NCI-H345 treated with DMSO at 0.1 percent for 48 hours (cell line): ENCODE data around the gene NACC2.

ENCODE experiments used
- DNase-seq: peaks from one replicate; lab custom pipeline; 2025; ENCODE audit not compliant: unreplicated experiment; lab: John Stamatoyannopoulos, UW

NACC2 gene

GRCh38 chr9:136059321-136059791, 35.7 kb downstream of the NACC2 start:
- DNase-seq, result no peak

- DNase-seq, result no peak
These were observed 36.2 kb downstream of the NACC2 start for GRCh38 chr9:136058801-136059302.

GRCh38 chr9:136058084-136058483, 37.0 kb downstream of the NACC2 start:
- DNase-seq, result no peak

- DNase-seq, result no peak
These were observed 37.6 kb downstream of the NACC2 start for GRCh38 chr9:136057236-136058081.

GRCh38 chr9:136056546-136057235, 38.4 kb downstream of the NACC2 start:
- DNase-seq, result no peak

- no peak for DNase-seq
These were observed 39.2 kb downstream of the NACC2 start for GRCh38 chr9:136055715-136056545.

GRCh38 chr9:136054798-136055714, 40.0 kb downstream of the NACC2 start:
- no peak for DNase-seq

- no peak for DNase-seq
These were observed 40.9 kb downstream of the NACC2 start for GRCh38 chr9:136054146-136054545.

GRCh38 chr9:136053757-136054142, 41.3 kb downstream of the NACC2 start:
- DNase-seq, result no peak

- DNase-seq, result no peak
These were observed 41.9 kb downstream of the NACC2 start for GRCh38 chr9:136052991-136053756.

GRCh38 chr9:136052472-136052880, 42.6 kb downstream of the NACC2 start:
- no peak for DNase-seq

GRCh38 chr9:136051837-136052471, 43.1 kb downstream of the NACC2 start:
- DNase-seq, result peak; percentile 75

GRCh38 chr9:136051453-136051836, 43.6 kb downstream of the NACC2 start:
- DNase-seq, result no peak

- DNase-seq, result no peak
These were observed 44.2 kb downstream of the NACC2 start for GRCh38 chr9:136050701-136051452.

GRCh38 chr9:136050266-136050700, 44.8 kb downstream of the NACC2 start:
- DNase-seq, result no peak

GRCh38 chr9:136049491-136050265, 45.4 kb downstream of the NACC2 start:
- DNase-seq, result no peak
